GM18909 (cell line): ENCODE data around the gene EIF2B2.
"Not testable (repeated sequence)": the region's sequence is repeated elsewhere in the genome, so short reads cannot be mapped to it uniquely, and the experiment has no call there.

Source experiments
- ATAC-seq: cut with Tn5 transposase; IDR thresholded peaks from one replicate; pipeline ENCODE4 v1.9.1; 2021; ENCODE audit warnings: mild to moderate bottlenecking; ENCODE audit not compliant: unreplicated experiment, poor library complexity

Gene EIF2B2

DNA sequence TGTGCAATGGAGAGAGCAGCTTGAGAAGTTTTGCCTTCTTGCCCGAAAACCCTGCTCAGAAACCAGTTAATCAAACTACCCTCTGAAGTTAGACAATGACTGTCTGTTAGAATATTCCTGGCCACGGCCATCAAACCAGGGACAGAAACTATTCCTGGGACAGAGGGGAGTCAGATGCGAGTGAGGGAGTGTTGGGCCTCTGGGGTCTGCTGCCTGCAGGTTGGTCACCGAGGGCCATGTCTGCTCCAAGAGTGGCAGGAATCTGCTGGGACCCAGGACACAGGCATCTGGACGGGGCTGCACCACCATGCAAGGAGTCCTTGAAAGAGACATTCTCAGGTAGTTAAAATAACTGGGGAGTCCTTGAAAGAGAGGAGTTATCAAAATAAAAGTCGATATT lies 16.9 kb upstream of the EIF2B2 start:
- ATAC-seq: no peak

GRCh38 chr14:74988131-74988530 lies 14.6 kb upstream of the EIF2B2 start:
- ATAC-seq: no peak

- ATAC-seq: no peak
Observed at GRCh38 chr14:74988993-74989392, 13.7 kb upstream of the EIF2B2 start.

- not testable (repeated sequence) for ATAC-seq
Observed at GRCh38 chr14:74994182-74994581, 8.5 kb upstream of the EIF2B2 start.

DNA sequence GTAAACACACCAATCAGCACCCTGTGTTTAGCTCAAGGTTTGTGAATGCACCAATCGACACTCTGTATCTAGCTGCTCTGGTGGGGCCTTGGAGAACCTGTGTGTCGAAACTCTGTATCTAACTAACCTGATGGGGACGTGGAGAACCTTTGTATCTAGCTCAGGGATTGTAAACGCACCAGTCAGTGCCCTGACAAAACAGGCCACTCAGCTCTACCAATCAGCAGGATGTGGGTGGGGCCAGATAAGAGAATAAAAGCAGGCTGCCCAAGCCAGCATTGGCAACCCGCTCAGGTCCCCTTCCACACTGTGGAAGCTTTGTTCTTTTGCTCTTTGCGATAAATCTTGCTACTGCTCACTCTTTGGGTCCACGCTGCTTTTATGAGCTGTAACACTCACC lies 6.9 kb upstream of the EIF2B2 start:
- not testable (repeated sequence) for ATAC-seq

DNA sequence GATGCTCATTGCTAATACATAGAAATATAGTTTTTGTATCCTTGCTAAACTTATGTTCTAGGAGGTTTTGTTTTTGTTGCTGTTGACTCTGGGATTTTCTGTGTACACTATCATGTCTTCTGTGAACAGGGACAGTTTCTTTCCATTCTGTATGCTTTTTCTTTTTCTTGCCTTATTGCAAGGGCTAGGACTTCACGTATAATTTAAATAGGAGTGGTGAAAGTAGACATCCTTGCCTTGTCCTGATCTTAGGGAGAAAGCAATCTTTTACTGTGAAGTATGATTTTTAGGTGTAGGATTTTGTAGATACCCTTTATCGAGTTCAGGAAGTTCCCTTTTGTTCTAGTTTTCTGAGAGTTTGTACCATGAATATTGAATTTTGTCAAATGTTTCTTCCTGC lies 1.5 kb upstream of the EIF2B2 start:
- no peak for ATAC-seq

DNA sequence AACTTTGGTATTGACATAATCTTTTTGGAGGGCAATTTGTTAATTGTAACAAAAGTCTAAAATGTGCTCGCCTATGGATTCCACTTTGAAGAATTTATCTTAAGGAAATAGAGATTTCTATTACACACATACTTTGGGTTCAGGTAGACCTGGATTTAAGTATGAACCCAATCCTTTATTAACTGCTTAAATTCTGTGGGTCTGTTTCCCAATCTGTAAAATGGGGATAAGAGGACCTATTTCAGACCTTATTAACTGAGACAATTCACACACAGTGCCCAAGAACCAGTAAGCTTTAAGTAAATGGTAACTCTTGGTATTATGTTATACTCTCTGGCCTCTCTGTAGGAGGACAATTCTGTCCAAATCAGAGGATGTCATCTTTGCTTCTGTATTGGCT lies 822 bp upstream of the EIF2B2 start:
- no peak for ATAC-seq

- ATAC-seq: peak; percentile 7
Observed at GRCh38 chr14:75003250-75004027, 718 bp downstream of the EIF2B2 start.

- no peak for ATAC-seq
Observed at GRCh38 chr14:75005357-75005756, 2.6 kb downstream of the EIF2B2 start.

DNA sequence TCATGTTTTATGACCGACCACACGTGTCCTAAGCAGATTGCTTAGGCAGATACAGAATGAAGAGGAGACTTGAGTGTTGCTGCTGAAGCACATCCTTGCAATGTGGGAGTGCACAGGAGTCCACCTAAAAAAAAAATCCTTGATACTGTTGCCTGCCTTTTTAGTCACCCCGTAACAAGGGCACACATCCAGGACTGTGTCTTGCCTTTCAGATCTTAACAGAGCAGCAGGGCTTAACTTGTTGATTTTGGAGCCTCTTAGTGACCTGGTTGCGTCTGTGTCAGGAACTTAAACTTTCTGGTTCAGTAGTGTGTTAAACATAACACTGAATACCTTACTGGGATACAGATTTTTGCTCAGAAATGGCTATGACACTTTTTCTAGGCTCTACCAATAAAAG lies 6.5 kb downstream of the EIF2B2 start:
- no peak for ATAC-seq

DNA sequence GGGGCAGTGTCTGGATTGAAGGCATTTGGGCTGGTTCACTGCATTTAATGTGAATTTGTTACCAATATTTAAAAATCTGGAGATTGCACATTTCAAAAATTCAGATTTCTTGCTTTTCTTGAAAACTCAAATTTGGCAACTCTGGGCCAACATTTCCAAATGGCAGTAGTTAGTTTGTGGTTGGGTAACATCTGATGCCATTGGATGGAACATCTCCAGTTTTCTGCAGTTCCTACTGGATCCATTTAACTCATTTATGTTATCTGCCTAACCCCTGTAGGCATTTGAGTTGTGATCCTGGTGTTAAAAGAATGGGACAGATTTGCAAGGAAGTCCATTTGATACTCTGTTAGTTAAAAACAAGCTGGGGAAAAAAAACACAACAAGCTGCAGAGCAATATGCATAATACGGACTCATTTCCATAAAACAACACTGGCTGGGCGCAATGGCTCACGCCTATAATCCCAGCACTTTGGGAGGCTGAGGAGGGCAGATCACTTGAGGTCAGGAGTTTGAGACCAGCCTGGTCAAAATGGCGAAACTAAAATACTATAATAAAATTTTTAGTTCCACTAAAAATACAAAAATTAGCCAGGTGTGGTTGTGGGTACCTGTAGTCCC lies 7.9 kb downstream of the EIF2B2 start:
- ATAC-seq: no peak

DNA sequence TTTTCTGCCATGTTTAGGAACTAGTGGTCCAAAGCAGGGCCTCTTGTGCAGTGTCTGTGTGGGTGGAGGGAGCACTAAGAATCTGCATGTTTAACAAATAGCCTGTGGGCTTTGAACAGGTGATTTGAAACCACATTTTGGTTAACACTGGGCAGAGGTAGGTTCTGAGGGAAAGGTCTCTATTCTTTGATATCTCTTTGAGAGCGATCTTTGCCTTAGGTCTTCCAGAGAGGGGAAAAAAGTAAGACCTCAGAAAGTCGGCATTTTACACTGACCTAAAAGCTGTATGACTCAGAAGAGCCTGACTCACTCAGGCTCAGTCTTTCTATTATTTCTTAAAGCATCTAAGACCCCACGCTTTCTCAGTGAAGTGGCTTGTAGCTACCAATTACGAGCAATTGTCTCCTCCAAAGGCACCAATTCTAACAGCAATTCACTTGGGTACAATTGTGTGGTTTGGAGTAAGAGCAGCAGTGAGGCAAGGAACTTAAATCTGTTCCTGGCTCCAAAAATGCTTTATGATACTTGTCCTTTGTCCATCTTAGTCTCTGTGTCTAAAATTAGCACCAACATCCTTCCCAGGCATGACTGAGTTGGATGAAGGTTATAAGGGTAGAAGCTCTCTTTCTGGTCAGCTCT lies 8.8 kb downstream of the EIF2B2 start:
- ATAC-seq: no peak

DNA sequence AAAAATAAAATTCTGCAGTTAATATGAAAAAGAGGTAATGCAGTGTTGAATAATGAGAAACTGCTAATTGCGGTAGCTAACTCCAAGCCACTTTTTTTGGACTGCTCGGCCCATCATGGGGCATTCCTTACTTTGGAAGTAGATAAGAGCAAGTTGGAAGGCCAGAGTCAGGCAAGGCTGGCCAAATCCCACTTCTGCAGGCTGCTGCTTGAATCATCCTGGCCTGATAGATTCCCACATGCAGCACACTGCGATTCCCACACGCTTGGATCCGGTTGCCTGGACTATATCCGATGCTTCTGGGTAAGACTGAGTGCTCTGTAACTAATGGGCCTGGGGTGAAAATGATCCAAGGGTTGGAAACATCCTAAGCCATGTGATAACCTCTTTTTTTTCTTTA lies 10.6 kb downstream of the EIF2B2 start:
- ATAC-seq: no peak

DNA sequence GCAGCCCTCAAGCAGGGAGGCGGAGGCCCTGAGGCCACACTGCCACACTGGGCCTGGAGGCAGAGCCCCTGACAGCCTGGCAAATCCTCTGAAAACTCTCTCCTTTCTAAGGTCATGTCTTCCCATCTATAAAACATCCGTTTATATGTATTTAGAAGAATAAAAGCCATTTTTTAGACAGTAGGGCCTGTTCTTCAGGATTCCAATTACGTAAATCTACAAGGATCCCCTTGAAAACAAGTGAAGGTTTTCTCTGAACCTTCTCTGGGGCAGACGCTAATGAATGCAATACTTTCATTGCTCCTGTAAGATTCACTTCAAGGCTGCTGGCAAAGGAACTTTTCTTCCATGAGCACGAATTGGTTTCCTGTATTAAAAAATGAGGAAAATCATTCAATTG lies 12.8 kb downstream of the EIF2B2 start:
- ATAC-seq: no peak

DNA sequence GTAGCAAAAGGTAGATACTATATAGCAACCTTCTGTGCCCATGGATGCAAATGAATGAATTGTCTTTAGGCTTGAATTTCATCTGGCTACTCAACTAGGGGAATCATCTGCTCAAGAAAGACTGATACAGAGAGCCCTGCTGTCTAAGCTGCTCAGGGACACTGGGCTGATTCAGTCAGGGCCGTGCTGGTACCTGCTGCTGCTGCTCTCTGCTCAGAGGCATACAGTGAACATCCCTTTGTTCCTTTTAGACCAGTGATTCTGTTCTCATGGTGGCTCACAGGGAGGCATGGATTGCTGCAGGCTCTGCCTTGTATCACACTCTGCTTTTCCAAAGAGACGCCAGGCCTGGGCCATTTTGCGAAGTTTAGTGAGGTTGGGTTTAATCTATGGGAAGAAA lies 14.1 kb downstream of the EIF2B2 start:
- ATAC-seq: no peak

DNA sequence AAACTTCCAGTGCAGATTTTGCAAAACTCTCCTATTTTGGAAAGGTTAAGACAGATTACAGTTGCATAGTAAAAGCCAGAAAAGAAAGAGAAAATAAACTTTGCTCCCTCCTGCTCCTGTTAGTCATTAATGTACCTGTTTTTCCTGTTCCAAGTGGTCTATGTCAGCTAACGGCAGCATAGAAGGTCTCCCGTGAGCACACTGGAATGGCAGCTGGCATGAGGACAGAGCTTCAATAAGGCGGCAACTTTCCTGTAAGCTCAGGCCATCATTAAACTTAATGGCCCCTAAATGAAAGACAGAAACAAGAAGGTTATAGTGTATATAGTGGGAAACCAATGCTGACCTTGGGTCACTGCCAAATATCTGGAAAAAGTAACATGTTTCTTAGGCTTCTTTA lies 16.0 kb downstream of the EIF2B2 start:
- no peak for ATAC-seq

GRCh38 chr14:75022655-75023054 lies 19.9 kb downstream of the EIF2B2 start:
- no peak for ATAC-seq

GRCh38 chr14:75023108-75023507 lies 20.4 kb downstream of the EIF2B2 start:
- no peak for ATAC-seq

DNA sequence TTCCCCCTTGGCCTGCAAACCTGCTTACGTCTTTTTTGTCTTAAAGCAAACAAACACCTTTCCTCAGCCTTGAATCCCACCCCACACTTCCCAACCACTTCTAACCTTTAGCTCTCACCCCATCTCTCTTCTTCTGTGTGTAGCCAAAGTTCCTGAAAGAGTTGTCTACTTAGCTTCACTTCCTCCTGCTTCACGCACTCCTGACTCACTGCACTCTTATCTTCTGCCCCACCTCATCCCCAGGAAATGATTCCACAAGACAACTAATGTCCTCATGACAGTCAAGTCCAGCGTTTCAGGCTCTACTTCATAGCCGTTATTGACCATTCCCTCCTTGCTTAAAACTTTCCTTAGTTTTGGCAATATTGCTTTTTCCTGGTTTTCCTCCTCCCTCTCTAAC lies 22.4 kb downstream of the EIF2B2 start:
- no peak for ATAC-seq

GRCh38 chr14:75025876-75026275 lies 23.2 kb downstream of the EIF2B2 start:
- ATAC-seq: no peak

GRCh38 chr14:75030147-75030546 lies 27.4 kb downstream of the EIF2B2 start:
- no peak for ATAC-seq

DNA sequence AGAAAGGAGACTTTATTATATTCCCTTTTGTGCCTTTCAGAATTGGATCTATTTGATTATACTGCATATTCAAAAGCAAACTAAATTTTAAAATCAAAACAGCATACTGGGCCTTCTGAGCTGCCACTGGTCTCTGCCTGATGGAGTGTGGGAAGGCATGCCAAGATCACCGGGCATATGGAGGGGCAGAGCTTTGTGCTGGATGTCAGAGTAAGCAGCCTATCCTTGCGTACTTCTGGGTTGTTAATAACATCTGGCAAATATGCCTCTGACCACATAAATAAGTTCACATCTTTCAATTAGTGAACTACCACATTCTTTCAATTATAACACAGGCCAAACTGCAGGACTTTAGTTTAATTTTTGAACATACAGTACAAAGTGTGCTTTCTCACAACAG lies 30.2 kb downstream of the EIF2B2 start:
- no peak for ATAC-seq
